Heart right ventricle (tissue), 16 donors: ENCODE data around the gene BORCS5. TPM values are rescaled to one million over a fixed set of nuclear protein-coding genes. Genes with fewer than 3 reads are reported as not detected.

Source experiments
- ATAC-seq, 8 donors: fragments of 200-7000 bp; cut with Tn5 transposase; one replicate each; pipeline ENCODE4 v1.9.1; 2020; ENCODE audit warnings: mild to moderate bottlenecking in 8 of 8, moderate library complexity in 8 of 8, moderate number of reproducible peaks in 1 of 8
- DNase-seq, 2 donors: peaks; one replicate each; pipeline ENCODE4 v3.0.0-alpha.2; 2020
- H3K27ac ChIP-seq, 10 donors: fragments of 200-600 bp; sonication (generic) in 2 of 10; one replicate each; pipeline versions ENCODE4 v1.5.0 to v1.8.0; 2020 to 2022; ENCODE audit warnings: mild to moderate bottlenecking in 3 of 10
- H3K27me3 ChIP-seq, 7 donors: fragments of 200-600 bp; one replicate each; pipeline ENCODE4 v1.8.0; 2021 to 2022; ENCODE audit warnings: mild to moderate bottlenecking in 2 of 7
- H3K36me3 ChIP-seq, 9 donors: fragments of 200-600 bp; sonication (generic) in 1 of 9; one replicate each; pipeline versions ENCODE4 v1.5.0 to v1.8.0; 2020 to 2022; ENCODE audit warnings: mild to moderate bottlenecking in 2 of 9
- H3K4me1 ChIP-seq, 9 donors: fragments of 200-600 bp; sonication (generic) in 1 of 9; one replicate each; pipeline versions ENCODE4 v1.5.0 to v1.8.0; 2020 to 2022; ENCODE audit warnings: mild to moderate bottlenecking in 4 of 9
- H3K4me3 ChIP-seq, 10 donors: fragments of 200-600 bp; sonication (generic) in 2 of 10; one replicate each; pipeline versions ENCODE4 v1.5.0 to v1.8.0; 2020 to 2022; ENCODE audit warnings: mild to moderate bottlenecking in 7 of 10, moderate library complexity in 2 of 10
- H3K9me3 ChIP-seq, 11 donors: fragments of 200-600 bp in 10 of 11; sonication (generic) in 2 of 11; one replicate each; pipeline versions ENCODE4 v1.5.0 to v1.8.0; 2013 to 2022; ENCODE audit warnings: mild to moderate bottlenecking in 2 of 11, control low read depth in 1 of 11, moderate library complexity in 1 of 11
- WGBS, 2 donors: extraction: QIAGEN DNeasy Blood & Tissue Kit; methylation state at CpG; one replicate each; pipeline ENCODE4 v1.1.7; 2013; ENCODE audit warnings: inconsistent platforms in 1 of 2; 5-methylcytosine and 5-hydroxymethylcytosine counted together
- intact Hi-C, 10 donors: fragments of 100-400 bp; cut with DNase I; formaldehyde crosslinking; loops; one replicate each; pipeline versions ENCODE4 v1.11.1 to v1.14.2; 2022
- polyA plus RNA-seq, 2 donors: library from polyadenylated mRNA; stranded (reverse); fragments of 200-250 nt; gene quantifications; one replicate each; pipeline ENCODE4 v1.2.3, GENCODE V29; 2013
- total RNA-seq, 10 donors: library from RNA; stranded (reverse); fragmentation: NEBNext Ultra II Directional in 3 of 10; extraction: Animal tissue kit (Norgen Biotek cat#: 25700) in 3 of 10; gene quantifications; one replicate each; pipeline versions ENCODE4 v1.2.1 to v1.2.4, GENCODE V29; 2021 to 2023
- TF ChIP-seq, protein P1 (sequence below), 9 donors: fragments of 200-600 bp; sonication (generic) in 2 of 9; IDR thresholded peaks; one replicate each; pipeline versions ENCODE4 v1.5.0 to v1.8.0; 2021 to 2022; ENCODE audit warnings: antibody characterized with exemption in 9 of 9, mild to moderate bottlenecking in 5 of 9, moderate library complexity in 1 of 9
- donor health status: Arrhythmogenic right ventricular cardiomyopathy.
- donor health status: ischemic (EF 13 %, LVEDD 7.1; RV severe dilation, severe dysfunction).
- donor health status: healthy with polysubstance abuse.
- donor health status: DM: no; HTN: yes; CAD: no.
- donor health status: DM: no; HTN: no; CAD: no.
- donor health status: ischemic (EF 25% LVEDD 6.9; RV normal size, moderate dysfunction).
- donor health status: ischemic (EF 25% LVEDD 5.7; RV mildly dilated, moderate dysfunction).
- donor health status: healthy.
- donor health status: DM: yes; HTN: yes; CAD: no.
- donor health status: Ischemic cardiomyopathy.
- donor health status: ischemic (EF 35%, LVEDD 5.7; RV mildly dilated, moderate dysfunction).
- donor health status: nonischemic (EF 11% LVEDD 7.7; RV severe dilation, severe dysfunction).
- donor health status: DM: yes; HTN: yes; CAD: no.
- donor health status: PGD.
- donor health status: ischemic (EF 29% LVEDD 5.4; RV normal size, mild dysfunction).
- donor health status: nonischemic (EF 23%, LVEDD 6.1; RV moderate dilation, normal function).

Gene BORCS5
- total and polyA plus RNA-seq, 12 donors: 2.5 to 15.4 (median 11.5) TPM

DNA sequence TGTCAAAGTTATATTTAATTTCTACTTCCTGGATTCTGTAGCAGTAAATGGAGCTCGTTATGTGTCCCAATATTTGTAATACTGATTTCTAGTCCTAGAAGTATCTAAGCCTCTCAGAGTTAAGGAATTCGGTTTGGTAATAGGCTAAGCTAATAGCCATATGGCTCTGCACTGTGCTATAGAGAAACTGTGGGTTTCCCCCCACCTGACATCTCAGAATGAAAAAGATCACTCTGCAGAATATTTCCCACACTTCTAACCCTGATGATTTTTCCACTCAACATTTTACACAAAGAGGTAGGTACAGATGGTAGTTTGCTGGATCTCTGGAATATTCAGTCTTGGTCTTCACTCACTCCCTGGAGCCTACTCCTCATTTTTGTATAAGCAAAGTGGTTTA is 71.2 kb downstream of the BORCS5 start:
- TF ChIP-seq, protein P1, sequence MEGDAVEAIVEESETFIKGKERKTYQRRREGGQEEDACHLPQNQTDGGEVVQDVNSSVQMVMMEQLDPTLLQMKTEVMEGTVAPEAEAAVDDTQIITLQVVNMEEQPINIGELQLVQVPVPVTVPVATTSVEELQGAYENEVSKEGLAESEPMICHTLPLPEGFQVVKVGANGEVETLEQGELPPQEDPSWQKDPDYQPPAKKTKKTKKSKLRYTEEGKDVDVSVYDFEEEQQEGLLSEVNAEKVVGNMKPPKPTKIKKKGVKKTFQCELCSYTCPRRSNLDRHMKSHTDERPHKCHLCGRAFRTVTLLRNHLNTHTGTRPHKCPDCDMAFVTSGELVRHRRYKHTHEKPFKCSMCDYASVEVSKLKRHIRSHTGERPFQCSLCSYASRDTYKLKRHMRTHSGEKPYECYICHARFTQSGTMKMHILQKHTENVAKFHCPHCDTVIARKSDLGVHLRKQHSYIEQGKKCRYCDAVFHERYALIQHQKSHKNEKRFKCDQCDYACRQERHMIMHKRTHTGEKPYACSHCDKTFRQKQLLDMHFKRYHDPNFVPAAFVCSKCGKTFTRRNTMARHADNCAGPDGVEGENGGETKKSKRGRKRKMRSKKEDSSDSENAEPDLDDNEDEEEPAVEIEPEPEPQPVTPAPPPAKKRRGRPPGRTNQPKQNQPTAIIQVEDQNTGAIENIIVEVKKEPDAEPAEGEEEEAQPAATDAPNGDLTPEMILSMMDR (IDR thresholded peaks at IDR 0.05): no peak
- intact Hi-C loops: no loop called here
- Histone ChIP-seq H3K9me3 (peaks cover 0 to 16% (median 12%) of the 10 kb centered on the region in 11 donors), H3K36me3 (no peaks in the 10 kb centered on the region), H3K27me3 (no peaks in the 10 kb centered on the region), H3K4me1 (peaks cover 0 to 23% (median 3%) of the 10 kb centered on the region in 9 donors), H3K27ac (no peak overlapping the region), H3K4me3 (no peak overlapping the region)
- DNase-seq (no peak), ATAC-seq (no peak)
- WGBS, 2 donors: 85 to 92% methylated on average over 2 of the region's 2 CpGs

DNA sequence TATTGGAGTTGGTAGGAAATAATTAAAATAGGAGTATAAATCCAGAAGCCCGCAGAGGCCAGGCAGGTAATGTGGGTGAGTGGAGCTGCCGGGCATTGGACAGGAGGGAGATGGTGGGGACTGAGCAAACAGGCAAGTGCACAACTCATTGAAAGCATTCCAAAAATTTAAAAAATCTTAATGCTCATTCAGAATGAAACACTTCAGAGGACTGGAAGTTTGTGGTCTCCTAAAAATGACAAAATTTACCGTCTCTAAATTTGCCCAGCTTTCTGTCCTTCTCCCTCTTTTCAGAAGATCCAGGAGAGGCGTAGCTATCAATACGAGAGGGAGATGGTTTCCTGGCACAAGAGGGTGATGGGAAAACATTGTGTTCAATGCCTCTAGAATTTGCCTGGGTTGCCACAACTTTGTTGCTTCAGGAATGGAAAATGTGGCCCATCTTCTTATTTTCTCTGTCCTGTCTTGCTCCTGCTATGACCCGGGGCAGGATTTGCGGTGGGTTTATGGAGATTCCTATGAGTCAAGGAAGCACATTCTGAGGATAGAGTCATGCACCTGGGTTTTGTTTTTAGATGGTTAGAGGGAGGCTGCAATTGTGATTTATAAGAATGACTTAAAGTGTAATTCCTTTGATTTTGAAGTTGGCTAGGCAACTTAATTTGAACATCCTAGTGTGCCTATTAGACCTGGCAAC is 72.2 kb downstream of the BORCS5 start:
- H3K9me3 ChIP-seq: peaks cover 0 to 5% (median 2%) of the 10 kb centered on the region in 11 donors
- 94 to 95% methylated on average over 7 of the region's 7 CpGs for WGBS, 2 donors
- ATAC-seq (no peak), DNase-seq (no peak)
- no peak overlapping the region for H3K27ac ChIP-seq
- H3K4me1 ChIP-seq: peaks cover 0 to 28% (median 3%) of the 10 kb centered on the region in 9 donors
- H3K36me3 ChIP-seq: no peaks in the 10 kb centered on the region
- no peak overlapping the region for H3K4me3 ChIP-seq
- no peaks in the 10 kb centered on the region for H3K27me3 ChIP-seq
- TF ChIP-seq, protein P1 (IDR thresholded peaks at IDR 0.05): no peak
- intact Hi-C loops: no loop called here

DNA sequence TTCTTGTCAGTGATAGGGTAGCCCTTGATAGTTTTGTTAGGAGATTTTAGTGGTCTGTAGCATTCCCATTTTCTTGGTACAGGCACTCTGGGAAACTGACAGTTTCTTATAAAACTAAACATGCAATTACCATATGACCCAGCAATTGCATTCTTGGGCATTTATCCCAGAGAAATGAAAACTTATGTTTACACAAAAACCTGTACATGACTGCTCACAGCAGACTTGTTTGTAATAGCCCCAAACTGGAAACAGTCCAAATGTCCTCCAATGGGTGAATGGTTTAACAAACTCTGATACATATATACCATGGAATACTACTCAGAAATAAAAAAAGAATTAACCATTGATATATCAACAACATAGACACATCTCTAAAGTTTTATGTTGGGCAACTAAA is 75.5 kb downstream of the BORCS5 start:
- no peak for ATAC-seq
- intact Hi-C loops: no loop called here
- TF ChIP-seq, protein P1 (IDR thresholded peaks at IDR 0.05): no peak

DNA sequence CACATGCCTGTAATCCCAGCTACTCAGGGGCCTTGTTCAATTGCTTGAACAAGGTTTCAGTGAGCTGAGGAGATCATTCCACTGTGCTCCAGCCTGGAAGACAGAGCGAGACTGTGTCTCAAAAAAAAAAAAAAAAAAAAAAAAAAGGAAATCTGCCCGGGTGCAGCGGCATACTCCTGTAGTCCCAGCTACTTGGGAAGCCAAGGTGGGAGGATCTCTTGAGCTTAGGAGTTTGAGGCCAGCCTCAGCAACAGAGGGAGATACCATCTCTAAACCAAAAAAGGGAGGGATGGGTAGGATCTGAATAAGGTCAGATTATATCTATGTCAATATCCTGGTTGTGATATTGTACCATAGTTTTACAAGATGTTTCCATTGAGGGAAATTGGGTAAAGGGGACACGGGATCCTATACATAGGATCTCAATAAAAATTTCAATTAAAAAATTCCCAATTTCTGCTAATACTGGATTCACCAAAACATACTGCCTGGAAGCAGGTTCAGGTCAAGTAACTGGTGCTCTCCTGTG is 76.4 kb downstream of the BORCS5 start:
- TF ChIP-seq, protein P1 (IDR thresholded peaks at IDR 0.05): no peak
- no peak for DNase-seq
- Histone ChIP-seq H3K4me3 (no peak overlapping the region), H3K27me3 (no peaks in the 10 kb centered on the region), H3K4me1 (peaks cover 0 to 13% (median 0%) of the 10 kb centered on the region in 9 donors), H3K36me3 (peaks cover 0 to 22% (median 0%) of the 10 kb centered on the region in 9 donors), H3K9me3 (no peaks in the 10 kb centered on the region), H3K27ac (no peak overlapping the region)
- intact Hi-C loops: no loop called here
- no peak for ATAC-seq
- WGBS, 2 donors: 85 to 97% methylated on average over 4 of the region's 4 CpGs

More for the DNA sequence above, 75.5 kb downstream of the BORCS5 start:
- Histone ChIP-seq H3K4me1 (peaks cover 0 to 13% (median 0%) of the 10 kb centered on the region in 9 donors), H3K27me3 (no peaks in the 10 kb centered on the region), H3K27ac (no peak overlapping the region), H3K9me3 (no peaks in the 10 kb centered on the region), H3K4me3 (no peak overlapping the region), H3K36me3 (peaks cover 0 to 21% (median 0%) of the 10 kb centered on the region in 9 donors)
- no peak for DNase-seq
